NOMO-1 treated with dmso at 0.1 percent for 144 hours (cell line): Measurements from ENCODE around the gene TFAM.

Experiments
- DNase-seq: peaks from one replicate; lab custom pipeline; 2025; ENCODE audit not compliant: unreplicated experiment; lab: John Stamatoyannopoulos, UW

Gene TFAM

DNA sequence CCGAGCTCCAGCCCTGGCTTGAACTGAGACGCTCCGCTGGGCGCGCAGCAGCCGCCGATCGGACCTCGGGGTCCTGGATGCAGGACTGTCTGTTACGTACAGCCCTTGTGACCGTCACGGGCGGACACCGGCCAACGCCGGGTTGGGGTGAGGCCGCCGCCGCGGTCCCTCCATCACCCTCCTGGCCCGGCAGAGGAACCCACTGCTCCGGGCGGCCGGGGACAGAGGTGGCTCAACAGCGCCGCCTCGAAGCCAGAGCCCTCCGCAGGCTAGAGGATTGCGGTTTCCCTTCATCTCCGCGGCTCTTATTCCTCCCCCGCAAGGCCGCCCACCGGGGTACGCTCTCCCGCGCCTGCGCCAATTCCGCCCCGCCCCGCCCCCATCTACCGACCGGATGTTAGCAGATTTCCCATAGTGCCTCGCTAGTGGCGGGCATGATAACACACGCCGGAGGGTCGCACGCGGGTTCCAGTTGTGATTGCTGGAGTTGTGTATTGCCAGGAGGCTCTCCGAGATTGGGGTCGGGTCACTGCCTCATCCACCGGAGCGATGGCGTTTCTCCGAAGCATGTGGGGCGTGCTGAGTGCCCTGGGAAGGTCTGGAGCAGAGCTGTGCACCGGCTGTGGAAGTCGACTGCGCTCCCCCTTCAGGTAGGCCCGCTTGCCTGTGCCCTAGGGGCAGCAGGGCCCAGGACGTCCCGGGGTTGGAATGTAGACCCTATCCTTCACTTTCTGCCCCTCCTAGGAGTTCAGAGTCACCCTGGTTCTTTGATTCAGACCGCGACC, at the start of gene TFAM:
Gene TFAM (plus strand): TSS at position 412 of the 785 bp plus-strand sequence. CDS start 138 bp downstream, at position 550.
- peak; percentile 87 for DNase-seq

DNA sequence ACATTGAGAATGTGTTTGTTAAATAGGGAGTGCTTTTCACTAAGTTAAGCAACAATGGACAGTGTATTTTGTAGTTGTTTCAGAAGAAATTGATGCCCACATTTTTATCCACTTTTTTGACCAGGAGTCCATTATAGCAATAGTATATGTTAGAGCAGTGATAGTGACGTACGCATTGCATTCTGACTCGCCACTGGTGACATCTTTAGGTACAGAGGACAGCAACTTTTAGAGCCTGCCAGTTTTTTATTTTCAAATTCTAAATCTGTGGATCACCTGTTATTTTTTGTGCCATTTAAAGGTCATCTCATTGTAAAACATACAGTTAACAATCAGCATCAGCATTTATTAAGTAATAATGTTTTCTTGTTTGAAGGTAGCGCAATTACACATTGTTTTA, 49.0 kb upstream of the TFAM start:
- no peak for DNase-seq

DNA sequence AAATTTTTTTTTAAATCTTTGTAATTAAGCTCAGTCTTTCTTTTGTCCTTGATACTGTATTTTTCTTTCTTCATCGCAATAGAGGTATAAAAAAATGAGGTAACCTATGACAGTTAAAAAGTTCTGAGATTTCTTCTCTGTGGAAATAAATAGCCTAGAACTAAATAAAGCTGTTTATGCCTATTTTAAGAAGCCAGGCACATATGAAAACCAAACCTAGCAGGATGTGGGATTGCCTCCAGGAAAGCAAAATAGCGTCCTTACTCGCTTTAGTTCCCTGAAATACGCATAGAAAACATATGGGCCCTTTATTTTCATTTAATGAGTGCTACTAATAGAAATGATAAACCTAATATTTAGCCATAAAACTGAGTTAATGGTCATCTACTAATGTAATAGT, 43.8 kb upstream of the TFAM start:
- DNase-seq: no peak

DNA sequence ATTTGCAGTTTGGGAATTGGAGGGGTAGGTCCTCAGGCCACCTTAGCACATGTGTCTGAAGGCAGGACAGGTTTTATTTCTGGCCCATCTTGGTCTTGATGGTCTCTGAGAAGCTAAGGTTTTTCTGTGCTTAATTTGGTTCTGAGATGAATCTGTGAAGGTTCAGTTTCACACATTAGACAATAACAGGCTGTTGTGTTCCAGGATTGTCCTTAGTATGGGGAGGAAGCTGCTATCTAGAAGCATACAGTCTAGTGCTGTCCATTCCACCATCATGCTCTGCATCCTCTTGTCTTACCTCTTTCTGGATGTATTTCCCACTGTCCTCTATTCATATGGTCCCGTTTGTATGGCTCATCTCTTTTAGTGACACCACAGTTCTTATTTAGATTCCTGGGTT, 43.3 kb upstream of the TFAM start:
- no peak for DNase-seq

DNA sequence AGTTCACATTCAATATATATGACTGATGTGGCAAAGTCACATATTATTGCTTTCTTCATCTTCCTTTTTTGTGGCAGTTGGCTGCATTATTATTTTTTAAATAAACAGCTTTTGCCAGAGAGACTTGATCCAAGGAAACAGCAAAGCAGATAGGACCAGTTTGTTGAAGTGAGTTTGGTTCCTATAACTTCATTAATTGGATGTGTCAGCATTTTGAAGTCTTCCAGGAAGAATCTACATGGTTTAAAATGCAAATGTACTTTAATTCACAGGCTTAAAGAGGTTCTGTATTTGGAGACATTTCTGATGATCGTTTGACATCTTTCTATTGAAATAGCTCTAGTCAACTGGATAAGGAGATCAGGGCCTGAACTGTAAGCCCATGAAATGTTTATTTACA, 37.2 kb upstream of the TFAM start:
- no peak for DNase-seq

DNA sequence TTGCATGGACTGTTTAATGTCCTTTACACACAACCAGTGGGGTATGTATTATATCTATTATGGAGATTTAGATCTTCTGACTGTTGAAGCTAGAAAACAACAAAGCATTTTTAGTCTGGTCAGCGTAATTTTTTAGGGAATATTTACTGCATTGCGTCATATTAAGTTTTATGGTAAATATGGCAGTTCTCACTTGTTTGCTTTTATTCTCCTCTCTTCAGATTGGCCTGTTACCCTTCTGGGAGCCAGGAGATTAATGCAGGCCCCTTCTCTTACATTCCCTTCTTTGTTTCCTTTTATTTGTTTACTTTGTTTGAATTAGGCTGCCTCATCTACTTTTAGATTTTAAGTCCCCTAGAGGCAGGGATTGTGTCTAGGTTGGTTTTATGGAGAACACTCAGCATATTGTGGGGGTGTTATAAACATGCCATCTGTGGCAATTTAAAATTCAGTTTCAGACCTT, 36.6 kb upstream of the TFAM start:
- no peak for DNase-seq

DNA sequence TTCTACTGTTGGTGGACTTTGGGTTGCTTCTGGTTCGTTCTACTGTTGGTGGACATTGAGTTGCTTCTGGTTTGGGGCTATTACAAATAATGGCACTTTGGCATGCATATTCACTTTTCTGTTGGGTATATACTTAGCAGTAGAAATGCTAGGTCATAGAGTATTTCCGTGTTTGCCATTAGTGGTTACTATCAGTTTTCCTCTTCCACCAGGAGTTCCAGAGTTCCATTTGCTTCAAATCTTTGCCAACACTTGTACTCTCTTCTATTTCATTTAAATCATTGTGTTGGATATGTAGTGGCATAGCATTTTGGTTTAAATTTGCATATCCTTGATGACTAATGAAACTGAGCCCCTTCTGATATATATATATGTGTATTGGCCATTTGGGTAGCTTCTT, 35.2 kb upstream of the TFAM start:
- DNase-seq: no peak

DNA sequence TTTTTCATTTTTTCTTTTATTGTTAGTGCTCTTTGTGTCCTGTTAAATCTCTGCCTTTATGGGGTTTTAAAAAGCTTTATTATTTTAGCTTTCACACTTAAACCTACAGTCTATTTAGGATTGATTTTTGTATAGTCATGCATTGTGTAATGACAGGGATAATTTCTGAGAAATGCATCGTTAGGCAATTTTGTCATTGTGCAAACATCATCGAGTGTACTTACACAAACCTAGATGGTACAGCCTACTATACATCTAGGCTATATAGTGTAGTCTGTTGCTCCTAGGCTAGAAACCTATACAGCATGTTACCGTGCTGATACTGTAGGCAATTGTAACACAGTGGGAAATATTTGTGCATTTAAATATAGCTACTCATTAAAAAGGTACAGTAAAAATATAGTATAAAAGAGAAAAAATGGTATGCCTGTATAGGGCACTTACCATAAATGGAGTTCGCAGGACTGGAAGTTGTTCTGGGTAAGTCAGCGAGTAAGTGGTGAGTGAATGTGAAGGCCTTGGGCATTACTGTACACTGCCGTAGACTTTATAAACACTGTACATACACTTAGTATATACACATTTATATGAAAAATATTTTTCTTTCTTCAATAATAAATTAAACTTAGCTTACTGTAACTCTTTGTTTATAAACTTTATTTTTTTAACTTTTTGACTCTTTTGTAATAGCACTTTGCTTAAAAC, 34.4 kb upstream of the TFAM start:
- DNase-seq: no peak

DNA sequence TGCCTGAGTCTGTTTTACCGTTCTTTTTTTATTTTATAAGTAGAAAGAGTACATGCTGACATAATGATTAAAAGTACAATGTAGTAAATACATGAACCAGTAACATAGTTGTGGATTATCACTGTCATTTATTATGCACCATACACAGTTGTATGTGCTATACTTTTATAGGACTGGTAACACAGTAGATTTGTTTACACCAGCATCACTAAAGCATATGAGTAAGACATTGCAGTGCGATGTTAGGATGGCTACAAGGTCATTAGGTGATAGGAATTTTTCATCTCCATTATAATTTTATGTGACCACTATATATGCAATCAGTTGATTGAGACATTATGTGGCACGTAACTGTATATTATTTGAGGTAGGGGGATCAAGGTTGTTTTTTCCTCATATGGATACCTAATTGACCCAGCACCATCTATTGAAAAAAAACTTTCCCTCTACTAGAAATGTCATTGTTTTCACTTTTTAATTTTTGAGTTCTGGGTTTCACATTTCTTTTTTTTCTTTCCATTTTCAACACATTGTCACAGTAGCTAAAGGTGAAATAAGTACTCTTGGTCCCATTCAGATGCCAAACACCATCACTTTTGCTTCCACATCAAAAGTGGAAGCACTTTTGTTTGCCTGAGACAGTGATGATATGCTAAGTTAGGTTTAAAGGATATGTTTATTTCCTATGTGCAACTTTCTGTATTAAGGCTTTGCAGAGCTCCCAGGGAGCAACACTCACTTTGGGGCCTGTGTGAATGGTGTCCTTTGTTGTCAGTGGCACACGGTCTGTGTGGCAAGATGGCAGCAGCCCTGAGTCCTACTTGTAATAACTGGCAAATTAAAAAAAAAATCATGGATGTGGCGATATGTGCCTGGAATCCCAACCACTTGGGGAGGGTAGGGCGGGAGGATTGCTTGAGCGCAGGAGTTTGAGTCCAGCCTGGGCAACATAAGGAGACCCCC, 33.3 kb upstream of the TFAM start:
- DNase-seq: no peak

DNA sequence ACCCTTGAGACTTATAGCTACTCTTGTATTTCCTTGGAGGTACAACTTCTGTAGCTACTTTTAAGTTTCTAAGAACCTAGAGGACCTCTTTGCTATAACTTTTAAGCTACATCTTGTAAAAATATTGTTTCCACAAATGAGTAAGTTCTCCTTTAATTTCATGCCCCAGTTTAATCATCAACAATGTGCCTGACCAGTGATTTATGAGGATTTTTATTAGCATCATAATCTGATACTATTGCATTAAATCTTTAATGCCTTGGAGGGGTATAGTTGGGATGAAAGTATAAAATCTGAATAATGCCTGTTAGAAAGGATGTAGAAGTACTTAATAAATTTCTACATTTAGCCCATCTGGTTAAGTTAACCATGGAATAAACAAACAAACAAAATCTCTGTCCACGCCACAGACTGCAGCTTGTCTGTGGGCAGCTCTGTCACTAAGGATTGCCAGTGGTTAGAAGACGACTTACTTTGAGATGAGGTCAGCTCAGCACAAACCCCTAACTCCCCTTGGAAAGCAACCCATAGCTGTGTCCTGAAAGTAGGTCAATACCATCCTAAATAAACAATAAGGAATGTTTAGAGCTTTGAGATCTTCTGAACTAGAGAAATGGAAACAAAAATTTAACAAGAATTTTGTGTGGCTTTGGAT, 32.1 kb upstream of the TFAM start:
- no peak for DNase-seq

DNA sequence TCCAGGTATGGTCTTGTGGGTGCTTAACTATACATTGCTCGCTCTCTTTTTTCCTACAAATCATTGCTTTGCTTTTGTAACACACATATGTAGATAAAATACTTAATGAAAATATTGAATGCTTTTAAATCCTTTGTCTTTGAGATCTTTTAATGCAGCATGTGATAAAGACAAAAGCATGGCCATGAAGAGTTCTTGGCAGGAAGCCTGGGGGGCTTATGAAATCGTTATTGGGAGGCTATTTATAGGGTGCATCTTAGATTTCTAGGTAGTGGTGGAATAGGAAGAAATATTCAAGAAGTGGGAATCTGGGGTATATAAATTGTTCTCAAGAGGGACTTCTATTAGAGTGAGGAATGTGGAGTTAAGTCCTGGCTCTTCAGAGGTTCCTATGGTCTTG, 28.5 kb upstream of the TFAM start:
- DNase-seq: no peak

DNA sequence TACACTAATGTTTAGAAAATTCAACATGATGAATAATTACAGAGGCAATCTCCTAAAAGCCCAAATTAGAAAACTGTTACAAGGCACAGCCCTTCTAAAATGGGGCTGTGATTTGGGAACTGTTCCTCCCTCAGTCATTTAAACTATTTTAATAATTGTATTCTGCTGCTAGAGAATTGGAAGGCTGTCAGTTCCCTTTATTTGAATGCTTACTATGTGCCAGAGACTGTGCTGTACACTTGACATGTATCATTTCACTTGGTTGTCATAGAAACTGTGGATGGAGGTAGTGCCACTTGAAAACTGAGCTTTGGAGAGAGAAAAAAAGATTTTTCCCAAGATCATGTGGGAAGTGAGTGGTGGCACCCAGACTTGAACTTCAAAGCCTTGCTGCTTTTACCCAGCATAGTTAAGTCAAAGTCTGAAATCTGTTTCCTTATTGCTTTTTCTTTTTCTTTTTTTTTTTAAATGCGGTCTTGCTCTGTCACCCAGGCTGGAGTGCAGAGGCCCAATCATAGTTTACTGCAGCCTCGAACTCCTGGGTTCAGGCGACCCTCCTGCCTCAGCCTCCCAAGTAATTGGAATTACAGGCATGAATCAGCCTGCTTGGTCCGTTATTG, 26.8 kb upstream of the TFAM start:
- no peak for DNase-seq

DNA sequence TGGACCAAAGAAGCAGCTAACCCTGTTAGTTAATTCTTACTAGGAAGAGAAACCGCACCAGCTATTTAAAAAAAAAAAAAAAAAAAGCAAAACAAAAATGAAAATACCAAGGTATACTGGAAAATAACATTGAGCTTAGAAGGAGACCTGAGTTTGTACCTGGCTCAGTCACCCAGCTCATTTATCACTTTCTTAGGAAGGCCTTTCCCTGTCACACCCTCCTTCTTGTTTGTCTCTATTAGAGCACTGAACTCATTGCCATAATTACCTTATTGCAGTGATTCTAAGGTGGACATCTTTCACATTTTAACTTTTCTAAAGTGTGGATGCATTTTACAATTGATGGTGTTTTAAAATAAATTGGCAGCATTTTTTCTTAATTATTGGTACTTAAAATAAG, 26.3 kb upstream of the TFAM start:
- no peak for DNase-seq

DNA sequence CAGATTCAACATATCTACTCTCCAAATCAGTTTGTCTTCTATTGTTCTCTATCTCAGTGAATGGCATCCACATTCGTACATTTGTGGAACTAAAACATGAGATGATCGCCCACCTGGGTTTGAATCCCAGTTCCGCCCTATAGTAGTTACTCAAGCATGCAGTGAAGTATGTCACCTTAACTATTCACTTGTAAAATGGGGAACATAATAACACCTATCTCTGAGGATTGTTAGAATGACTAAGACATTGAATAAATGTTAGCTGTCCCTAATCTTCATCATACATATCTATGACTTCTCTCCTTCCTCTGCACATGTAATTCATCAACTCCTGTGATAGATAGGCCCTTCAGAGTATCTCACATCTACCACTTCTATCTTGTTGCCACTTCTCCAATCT, 25.7 kb upstream of the TFAM start:
- no peak for DNase-seq

DNA sequence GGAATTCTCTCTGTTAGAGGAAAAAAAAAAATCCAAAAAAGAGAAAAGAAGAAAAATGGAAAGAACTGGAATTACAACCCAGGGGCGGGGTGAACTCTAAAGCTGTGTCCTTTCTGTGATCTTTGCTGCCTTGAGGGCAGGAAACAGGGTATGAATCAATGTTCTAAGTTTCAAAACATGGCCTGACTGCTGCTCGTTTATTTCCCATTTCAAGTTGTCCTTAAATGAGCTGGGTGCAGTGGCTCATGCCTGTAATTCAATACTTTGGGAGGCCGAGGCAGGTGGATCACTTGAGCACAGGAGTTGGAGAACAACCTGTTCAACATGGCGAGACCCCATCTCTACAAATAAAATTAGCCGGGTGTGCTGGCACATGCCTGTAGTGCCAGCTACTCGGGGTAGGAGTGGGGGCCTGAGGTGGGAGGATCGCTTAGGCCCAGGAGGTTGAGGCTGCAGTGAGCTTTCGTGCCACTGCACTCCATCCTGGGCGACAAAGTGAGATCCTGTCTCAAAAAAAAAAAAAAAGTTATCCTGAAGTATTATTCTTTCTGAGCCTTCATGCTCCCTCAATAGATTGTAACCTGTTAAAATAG, 24.7 kb upstream of the TFAM start:
- no peak for DNase-seq

DNA sequence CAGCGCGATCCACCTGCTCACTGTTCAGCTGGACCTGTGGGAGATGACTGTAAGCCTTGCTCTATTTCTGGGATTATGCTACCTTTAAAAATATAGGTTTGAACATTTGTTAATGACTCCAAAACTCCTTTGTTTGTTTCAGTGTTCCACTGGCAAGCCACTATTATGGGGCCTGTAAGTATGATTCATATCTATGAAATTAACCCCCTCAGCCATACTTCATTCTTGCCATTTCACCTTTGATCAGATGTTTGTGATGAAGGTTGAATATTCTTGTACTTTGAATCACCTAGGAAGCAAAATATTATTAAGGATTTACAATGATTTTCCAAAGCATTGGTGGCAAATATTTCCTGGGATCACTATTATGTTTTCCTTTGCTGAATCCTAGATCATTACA, 23.9 kb upstream of the TFAM start:
- DNase-seq: no peak

DNA sequence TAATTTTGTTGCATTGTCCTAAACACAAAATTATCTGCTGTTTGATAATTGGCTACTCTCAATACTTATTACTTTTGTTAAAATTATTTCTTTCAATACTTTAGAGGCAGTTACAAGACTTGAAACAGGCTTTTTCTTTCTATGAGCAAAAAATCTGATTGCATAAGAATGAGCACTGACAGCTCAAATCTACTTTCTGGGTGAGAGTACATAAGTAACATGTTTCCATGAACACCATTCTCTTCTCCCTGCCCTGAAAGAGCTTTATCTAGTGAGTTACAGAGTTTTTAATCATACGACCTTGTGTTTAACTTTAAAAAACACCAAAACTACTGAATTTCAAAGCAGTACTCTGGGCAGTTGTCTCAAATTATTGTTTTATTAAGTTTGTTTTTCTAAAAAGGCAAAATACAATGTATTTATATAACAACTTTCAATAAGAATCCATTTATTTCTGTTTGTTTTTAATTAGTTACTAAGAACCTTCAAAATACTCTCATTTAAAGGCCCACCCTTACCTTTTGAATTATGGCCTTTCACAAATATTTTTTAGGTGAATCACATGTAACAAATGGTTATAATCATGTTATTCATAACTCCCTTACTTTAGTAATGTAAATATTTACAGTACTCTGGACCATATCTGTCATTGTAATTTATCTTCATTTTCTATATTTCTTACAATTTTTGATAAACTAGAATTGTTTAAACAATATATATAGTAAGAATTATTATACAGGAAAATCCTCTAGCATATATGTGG, 23.0 kb upstream of the TFAM start:
- no peak for DNase-seq

DNA sequence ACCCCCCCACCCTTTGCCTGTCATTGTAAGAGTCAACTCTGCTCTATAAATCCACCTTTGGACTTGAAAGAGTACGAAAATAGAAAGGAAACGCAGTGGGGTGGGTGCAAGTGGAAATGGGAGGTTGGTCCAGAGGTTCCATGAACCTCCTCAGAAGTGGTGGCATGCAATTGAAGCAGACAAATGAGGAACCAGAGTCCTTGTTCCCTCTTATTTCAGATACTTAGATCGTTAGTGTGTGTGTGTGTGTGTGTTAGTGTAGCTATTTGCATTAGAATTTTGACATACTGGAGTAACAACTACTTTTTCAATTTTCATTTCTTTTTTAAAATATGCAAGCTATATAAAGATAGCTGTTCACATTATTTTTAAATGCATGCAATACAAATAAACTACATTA, 18.1 kb upstream of the TFAM start:
- DNase-seq: peak; percentile 59

DNA sequence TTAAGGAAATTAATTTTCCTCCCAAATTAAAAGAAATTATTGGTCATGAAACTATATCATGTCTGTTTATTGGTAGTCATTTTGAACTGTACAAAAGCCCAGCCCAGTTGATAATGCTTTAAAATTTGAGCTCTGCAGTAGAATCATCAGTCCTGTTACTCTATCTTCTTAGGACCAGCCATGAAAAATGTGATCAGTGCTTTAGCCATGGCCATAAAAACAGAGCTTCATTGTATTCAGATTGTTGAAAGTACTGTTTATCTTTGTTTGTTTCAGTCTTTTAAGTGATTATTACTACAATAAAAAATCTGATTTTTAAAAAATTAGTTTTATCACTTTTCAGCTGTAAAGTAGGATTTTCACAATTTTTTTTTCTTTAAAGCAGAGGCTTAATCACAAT, 13.7 kb upstream of the TFAM start:
- DNase-seq: no peak
